HepG2 (cell line): ENCODE measurements around the gene ERCC6. TPM values are rescaled to one million over a fixed set of nuclear protein-coding genes. Genes with fewer than 3 reads are reported as not detected.

Source experiments
- HMG20B ChIP-seq: conservative IDR thresholded peaks from 2 replicates; pipeline ENCODE4 v1.6.1; 2016; ENCODE audit warnings: missing genetic modification reagents, missing compliant biosample characterization
- IRX3 ChIP-seq: sonication (generic); formaldehyde crosslinking; IDR thresholded peaks from 2 replicates; pipeline ENCODE4 v1.8.1; 2023; ENCODE audit warnings: mild to moderate bottlenecking, low read depth, missing genetic modification reagents, borderline replicate concordance
- KLF6 ChIP-seq: IDR thresholded peaks from 2 replicates; pipeline ENCODE4 v1.8.0; 2016; ENCODE audit warnings: missing biosample characterization, missing genetic modification reagents
- NR3C1 ChIP-seq: sonication (generic); formaldehyde crosslinking; IDR thresholded peaks from 2 replicates; pipeline ENCODE4 v1.4.0; 2020; ENCODE audit warnings: missing genetic modification reagents
- SCMH1 ChIP-seq: sonication (generic); formaldehyde crosslinking; IDR thresholded peaks from 2 replicates; pipeline ENCODE4 v1.9.0; 2021; ENCODE audit warnings: missing genetic modification reagents, mild to moderate bottlenecking, borderline replicate concordance
- SNRNP70 ChIP-seq: fragments of 200-400 bp; formaldehyde crosslinking; IDR thresholded peaks from 2 replicates; pipeline ENCODE4 v1.6.1; 2017; ENCODE audit warnings: mild to moderate bottlenecking, low read depth, low read length, moderate library complexity
- U2AF1 ChIP-seq: fragments of 200-400 bp; formaldehyde crosslinking; optimal IDR thresholded peaks from 2 replicates; pipeline ENCODE3; 2017; ENCODE audit warnings: mild to moderate bottlenecking, low read depth, low read length
- U2AF2 ChIP-seq: fragments of 200-400 bp; formaldehyde crosslinking; IDR thresholded peaks from 2 replicates; pipeline ENCODE4 v1.6.1; 2017; ENCODE audit warnings: low read depth, mild to moderate bottlenecking, low read length
- XBP1 ChIP-seq: sonication (generic); formaldehyde crosslinking; IDR thresholded peaks from 2 replicates; pipeline ENCODE4 v1.5.0; 2020; ENCODE audit warnings: missing genetic modification reagents
- ZBTB7B ChIP-seq: sonication (generic); formaldehyde crosslinking; IDR thresholded peaks from 2 replicates; pipeline ENCODE4 v1.4.0; 2020; ENCODE audit warnings: missing genetic modification reagents
- ZNF543 ChIP-seq: sonication (generic); formaldehyde crosslinking; IDR thresholded peaks from 2 replicates; pipeline ENCODE4 v1.4.0; 2020; ENCODE audit warnings: mild to moderate bottlenecking, missing genetic modification reagents
- ZNF558 ChIP-seq: sonication (generic); formaldehyde crosslinking; IDR thresholded peaks from 2 replicates; pipeline ENCODE4 v1.9.0; 2022; ENCODE audit warnings: mild to moderate bottlenecking, missing genetic modification reagents, borderline replicate concordance
- ZSCAN25 ChIP-seq: sonication (generic); formaldehyde crosslinking; IDR thresholded peaks from 2 replicates; pipeline ENCODE4 v1.8.0; 2022; ENCODE audit warnings: mild to moderate bottlenecking, missing genetic modification reagents
- polyA plus RNA-seq, 8 experiments: library from polyadenylated mRNA; depleted of rRNA in 3 of 8; stranded (reverse) in 7 of 8; unstranded in 1 of 8; fragments of >200 nt; fragmentation: Illumina TruSeq in 4 of 8; extraction: Trizol in 4 of 8; gene quantifications; 2 replicates each; pipeline versions ENCODE4 v1.2.1 to v1.2.3, GENCODE V29; 2011 to 2016; ENCODE audit warnings: low read depth in 4 of 8, missing spikeins in 1 of 8, mixed read lengths in 1 of 8; ENCODE audit not compliant: insufficient read depth in 1 of 8
- total RNA-seq, 5 experiments: library from RNA; depleted of rRNA; stranded (reverse); fragments of >200 nt; fragmentation: Illumina TruSeq; extraction: Trizol; gene quantifications; 2 replicates each; pipeline ENCODE4 v1.2.3, GENCODE V29; 2016; ENCODE audit warnings: low read depth in 1 of 5
- TF ChIP-seq, protein P1 (sequence below): IDR thresholded peaks from 2 replicates; pipeline ENCODE4 v1.6.1; 2016; ENCODE audit warnings: control low read depth
- TF ChIP-seq, protein P2 (sequence below): sonication (generic); formaldehyde crosslinking; IDR thresholded peaks from 2 replicates; pipeline ENCODE4 v1.5.0; 2020; ENCODE audit warnings: missing genetic modification reagents, mild to moderate bottlenecking, borderline replicate concordance
- TF ChIP-seq, protein P3 (sequence below): sonication (generic); formaldehyde crosslinking; IDR thresholded peaks from 2 replicates; pipeline ENCODE4 v1.8.1; 2023; ENCODE audit warnings: mild to moderate bottlenecking, missing genetic modification reagents
- TF ChIP-seq, protein P4 (sequence below): fragments of 450-650 bp; IDR thresholded peaks from 2 replicates; pipeline ENCODE4 v1.6.1; 2017
- TF ChIP-seq, protein P5 (sequence below): sonication (generic); formaldehyde crosslinking; IDR thresholded peaks from 2 replicates; pipeline ENCODE4 v1.5.0; 2020; ENCODE audit warnings: missing genetic modification reagents
- TF ChIP-seq, protein P6 (sequence below): sonication (generic); formaldehyde crosslinking; conservative IDR thresholded peaks from 2 replicates; pipeline ENCODE4 v1.4.0; 2020; ENCODE audit warnings: missing genetic modification reagents

The ERCC6 gene
- total and polyA plus RNA-seq, 2 of the 13 experiments (the other 11 are each of a cell fraction or from before 2014, with no cell fraction given) = 5.1 to 9.8 TPM

DNA sequence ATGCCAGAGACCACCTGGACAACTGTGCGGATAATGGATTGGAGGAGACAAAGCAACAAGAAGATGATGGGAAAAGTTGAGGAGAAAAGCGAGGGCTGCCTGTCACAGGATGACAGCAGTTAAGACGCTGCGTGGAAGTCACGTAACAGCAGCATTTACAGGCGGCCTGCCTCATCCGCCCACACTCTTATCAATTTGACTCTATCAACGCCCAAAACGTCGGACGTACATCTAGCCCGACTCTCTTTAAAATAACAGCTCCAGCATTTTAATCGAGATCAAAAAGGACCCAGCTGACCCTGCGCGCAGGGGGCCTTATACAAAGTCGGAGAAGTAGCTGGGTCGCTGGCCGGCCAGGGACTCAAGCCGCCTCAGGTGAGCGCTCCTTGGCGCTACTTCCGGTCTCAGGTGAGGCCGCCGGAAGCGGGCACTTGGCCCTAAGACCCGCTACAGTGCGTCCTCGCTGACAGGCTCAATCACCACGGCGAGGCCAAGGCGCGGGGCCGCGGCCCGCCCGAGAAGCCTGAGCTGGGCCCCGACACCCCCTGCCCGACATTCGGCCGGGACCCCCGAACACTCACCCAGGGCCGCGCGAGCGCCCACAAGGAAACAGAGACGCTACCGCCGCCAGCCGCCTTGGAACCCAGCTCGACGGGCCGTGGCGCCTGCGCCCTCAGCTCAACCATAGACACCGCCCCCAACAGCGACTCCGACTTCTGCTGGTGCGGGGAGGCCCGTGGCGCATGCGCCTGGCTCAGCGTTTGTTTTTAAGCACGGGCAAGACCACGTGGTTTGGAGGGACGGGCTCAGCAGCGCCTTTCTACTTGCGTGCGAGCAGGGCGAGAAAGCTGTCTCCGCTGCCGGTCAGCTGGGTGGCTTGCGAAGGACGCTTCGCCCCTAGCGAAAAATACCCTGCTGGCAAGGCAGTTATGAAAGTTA lies at the start of gene ERCC6 (continued):
- TF ChIP-seq U2AF1 (no peak), ZNF543 (CRISPR knock-in tag) (peak; percentile 69; the same call in 1 of the 2 replicates), SNRNP70 (no peak), ZNF558 (CRISPR knock-in tag) (no peak), IRX3 (CRISPR knock-in tag) (no peak), ZSCAN25 (CRISPR knock-in tag) (no peak), HMG20B (no peak), U2AF2 (no peak), NR3C1 (CRISPR knock-in tag) (no peak), XBP1 (CRISPR knock-in tag) (peak; percentile 84), ZBTB7B (no peak; the same call in 1 of the 2 replicates), SCMH1 (no peak), KLF6 (CRISPR knock-in tag) (peak; percentile 69)
- TF ChIP-seq, protein P1, sequence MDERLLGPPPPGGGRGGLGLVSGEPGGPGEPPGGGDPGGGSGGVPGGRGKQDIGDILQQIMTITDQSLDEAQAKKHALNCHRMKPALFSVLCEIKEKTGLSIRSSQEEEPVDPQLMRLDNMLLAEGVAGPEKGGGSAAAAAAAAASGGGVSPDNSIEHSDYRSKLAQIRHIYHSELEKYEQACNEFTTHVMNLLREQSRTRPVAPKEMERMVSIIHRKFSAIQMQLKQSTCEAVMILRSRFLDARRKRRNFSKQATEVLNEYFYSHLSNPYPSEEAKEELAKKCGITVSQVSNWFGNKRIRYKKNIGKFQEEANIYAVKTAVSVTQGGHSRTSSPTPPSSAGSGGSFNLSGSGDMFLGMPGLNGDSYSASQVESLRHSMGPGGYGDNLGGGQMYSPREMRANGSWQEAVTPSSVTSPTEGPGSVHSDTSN (CRISPR knock-in tag) = no peak
- TF ChIP-seq, protein P2, sequence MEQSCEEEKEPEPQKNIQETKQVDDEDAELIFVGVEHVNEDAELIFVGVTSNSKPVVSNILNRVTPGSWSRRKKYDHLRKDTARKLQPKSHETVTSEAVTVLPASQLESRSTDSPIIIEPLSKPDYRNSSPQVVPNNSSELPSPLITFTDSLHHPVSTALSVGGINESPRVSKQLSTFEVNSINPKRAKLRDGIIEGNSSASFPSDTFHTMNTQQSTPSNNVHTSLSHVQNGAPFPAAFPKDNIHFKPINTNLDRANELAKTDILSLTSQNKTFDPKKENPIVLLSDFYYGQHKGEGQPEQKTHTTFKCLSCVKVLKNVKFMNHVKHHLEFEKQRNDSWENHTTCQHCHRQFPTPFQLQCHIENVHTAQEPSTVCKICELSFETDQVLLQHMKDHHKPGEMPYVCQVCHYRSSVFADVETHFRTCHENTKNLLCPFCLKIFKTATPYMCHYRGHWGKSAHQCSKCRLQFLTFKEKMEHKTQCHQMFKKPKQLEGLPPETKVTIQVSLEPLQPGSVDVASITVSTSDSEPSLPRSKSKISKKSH (CRISPR knock-in tag) = peak; percentile 58; the same call in 1 of the 2 replicates
- TF ChIP-seq, protein P3, sequence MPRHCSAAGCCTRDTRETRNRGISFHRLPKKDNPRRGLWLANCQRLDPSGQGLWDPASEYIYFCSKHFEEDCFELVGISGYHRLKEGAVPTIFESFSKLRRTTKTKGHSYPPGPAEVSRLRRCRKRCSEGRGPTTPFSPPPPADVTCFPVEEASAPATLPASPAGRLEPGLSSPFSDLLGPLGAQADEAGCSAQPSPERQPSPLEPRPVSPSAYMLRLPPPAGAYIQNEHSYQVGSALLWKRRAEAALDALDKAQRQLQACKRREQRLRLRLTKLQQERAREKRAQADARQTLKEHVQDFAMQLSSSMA = peak; percentile 59; the same call in 1 of the 2 replicates
- TF ChIP-seq, protein P4, sequence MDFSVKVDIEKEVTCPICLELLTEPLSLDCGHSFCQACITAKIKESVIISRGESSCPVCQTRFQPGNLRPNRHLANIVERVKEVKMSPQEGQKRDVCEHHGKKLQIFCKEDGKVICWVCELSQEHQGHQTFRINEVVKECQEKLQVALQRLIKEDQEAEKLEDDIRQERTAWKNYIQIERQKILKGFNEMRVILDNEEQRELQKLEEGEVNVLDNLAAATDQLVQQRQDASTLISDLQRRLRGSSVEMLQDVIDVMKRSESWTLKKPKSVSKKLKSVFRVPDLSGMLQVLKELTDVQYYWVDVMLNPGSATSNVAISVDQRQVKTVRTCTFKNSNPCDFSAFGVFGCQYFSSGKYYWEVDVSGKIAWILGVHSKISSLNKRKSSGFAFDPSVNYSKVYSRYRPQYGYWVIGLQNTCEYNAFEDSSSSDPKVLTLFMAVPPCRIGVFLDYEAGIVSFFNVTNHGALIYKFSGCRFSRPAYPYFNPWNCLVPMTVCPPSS = no peak
- TF ChIP-seq, protein P5, sequence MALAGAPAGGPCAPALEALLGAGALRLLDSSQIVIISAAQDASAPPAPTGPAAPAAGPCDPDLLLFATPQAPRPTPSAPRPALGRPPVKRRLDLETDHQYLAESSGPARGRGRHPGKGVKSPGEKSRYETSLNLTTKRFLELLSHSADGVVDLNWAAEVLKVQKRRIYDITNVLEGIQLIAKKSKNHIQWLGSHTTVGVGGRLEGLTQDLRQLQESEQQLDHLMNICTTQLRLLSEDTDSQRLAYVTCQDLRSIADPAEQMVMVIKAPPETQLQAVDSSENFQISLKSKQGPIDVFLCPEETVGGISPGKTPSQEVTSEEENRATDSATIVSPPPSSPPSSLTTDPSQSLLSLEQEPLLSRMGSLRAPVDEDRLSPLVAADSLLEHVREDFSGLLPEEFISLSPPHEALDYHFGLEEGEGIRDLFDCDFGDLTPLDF (CRISPR knock-in tag) = no peak; the same call in 1 of the 2 replicates
- TF ChIP-seq, protein P6, sequence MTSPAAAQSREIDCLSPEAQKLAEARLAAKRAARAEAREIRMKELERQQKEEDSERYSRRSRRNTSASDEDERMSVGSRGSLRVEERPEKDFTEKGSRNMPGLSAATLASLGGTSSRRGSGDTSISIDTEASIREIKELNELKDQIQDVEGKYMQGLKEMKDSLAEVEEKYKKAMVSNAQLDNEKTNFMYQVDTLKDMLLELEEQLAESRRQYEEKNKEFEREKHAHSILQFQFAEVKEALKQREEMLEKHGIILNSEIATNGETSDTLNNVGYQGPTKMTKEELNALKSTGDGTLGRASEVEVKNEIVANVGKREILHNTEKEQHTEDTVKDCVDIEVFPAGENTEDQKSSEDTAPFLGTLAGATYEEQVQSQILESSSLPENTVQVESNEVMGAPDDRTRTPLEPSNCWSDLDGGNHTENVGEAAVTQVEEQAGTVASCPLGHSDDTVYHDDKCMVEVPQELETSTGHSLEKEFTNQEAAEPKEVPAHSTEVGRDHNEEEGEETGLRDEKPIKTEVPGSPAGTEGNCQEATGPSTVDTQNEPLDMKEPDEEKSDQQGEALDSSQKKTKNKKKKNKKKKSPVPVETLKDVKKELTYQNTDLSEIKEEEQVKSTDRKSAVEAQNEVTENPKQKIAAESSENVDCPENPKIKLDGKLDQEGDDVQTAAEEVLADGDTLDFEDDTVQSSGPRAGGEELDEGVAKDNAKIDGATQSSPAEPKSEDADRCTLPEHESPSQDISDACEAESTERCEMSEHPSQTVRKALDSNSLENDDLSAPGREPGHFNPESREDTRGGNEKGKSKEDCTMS (CRISPR knock-in tag) = no peak
